Neural progenitor cell (in vitro differentiated cells): ENCODE data around the gene LRP1.

Source experiments
- EZH2phosphoT487 ChIP-seq: fragments of 200-600 bp; sonication (generic); IDR thresholded peaks from 2 replicates; pipeline ENCODE4 v1.6.1; 2017; ENCODE audit warnings: antibody characterized with exemption
- TF ChIP-seq, protein P1 (sequence below): fragments of 200-600 bp; sonication (generic); IDR thresholded peaks from 2 replicates; pipeline ENCODE4 v1.5.1; 2017; ENCODE audit warnings: antibody characterized with exemption, mild to moderate bottlenecking

DNA sequence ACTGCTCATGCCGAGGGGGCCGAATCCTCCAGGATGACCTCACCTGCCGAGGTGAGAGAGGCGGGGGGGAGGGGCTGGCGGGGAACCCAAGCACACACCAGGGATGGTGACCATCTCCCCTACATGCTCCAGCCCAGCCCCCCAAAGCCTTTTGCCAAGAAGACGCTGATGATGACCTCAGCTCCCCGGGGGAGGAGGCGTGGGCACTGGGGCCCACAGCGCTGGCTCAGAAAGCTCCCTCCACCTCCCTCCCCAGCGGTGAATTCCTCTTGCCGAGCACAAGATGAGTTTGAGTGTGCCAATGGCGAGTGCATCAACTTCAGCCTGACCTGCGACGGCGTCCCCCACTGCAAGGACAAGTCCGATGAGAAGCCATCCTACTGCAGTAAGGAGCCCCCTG is 64.6 kb downstream of the LRP1 start:
- TF ChIP-seq EZH2phosphoT487 = no peak
- TF ChIP-seq, protein P1, sequence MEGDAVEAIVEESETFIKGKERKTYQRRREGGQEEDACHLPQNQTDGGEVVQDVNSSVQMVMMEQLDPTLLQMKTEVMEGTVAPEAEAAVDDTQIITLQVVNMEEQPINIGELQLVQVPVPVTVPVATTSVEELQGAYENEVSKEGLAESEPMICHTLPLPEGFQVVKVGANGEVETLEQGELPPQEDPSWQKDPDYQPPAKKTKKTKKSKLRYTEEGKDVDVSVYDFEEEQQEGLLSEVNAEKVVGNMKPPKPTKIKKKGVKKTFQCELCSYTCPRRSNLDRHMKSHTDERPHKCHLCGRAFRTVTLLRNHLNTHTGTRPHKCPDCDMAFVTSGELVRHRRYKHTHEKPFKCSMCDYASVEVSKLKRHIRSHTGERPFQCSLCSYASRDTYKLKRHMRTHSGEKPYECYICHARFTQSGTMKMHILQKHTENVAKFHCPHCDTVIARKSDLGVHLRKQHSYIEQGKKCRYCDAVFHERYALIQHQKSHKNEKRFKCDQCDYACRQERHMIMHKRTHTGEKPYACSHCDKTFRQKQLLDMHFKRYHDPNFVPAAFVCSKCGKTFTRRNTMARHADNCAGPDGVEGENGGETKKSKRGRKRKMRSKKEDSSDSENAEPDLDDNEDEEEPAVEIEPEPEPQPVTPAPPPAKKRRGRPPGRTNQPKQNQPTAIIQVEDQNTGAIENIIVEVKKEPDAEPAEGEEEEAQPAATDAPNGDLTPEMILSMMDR = no peak
